H1 (cell line): ENCODE data around the gene COL27A1. TPM values are rescaled to one million over a fixed set of nuclear protein-coding genes. Genes with fewer than 3 reads are reported as not detected.

Experiments
- BACH1 ChIP-seq: IDR thresholded peaks from 2 replicates; pipeline ENCODE4 v1.6.1; 2012; ENCODE audit warnings: low read length, improper control_type of control experiment
- RAD21 ChIP-seq, 2 experiments: IDR thresholded peaks in 1 of 2; conservative IDR thresholded peaks in 1 of 2; 2 replicates each; pipeline ENCODE4 v1.6.1; 2011; ENCODE audit warnings: low read depth in 2 of 2, low read length in 2 of 2, improper control_type of control experiment in 1 of 2, inconsistent platforms in 1 of 2, mild to moderate bottlenecking in 1 of 2, moderate library complexity in 1 of 2
- RFX5 ChIP-seq: IDR thresholded peaks from 2 replicates; pipeline ENCODE4 v1.6.1; 2011; ENCODE audit warnings: low read depth, low read length, improper control_type of control experiment, borderline replicate concordance
- ZNF274 ChIP-seq: IDR thresholded peaks from 2 replicates; pipeline ENCODE4 v1.7.0; 2012; ENCODE audit warnings: low read length, borderline replicate concordance; ENCODE audit errors: extremely low read depth
- polyA plus RNA-seq, 7 experiments: library from polyadenylated mRNA; depleted of rRNA in 3 of 7; stranded (reverse) in 5 of 7; unstranded in 2 of 7; fragments of >200 nt in 5 of 7; fragments of 200-250 nt in 2 of 7; gene quantifications; 1 replicate in 5 of 7; 2 replicates in 1 of 7; 4 replicates in 1 of 7; pipeline versions ENCODE4 v1.2.1 to v1.2.3, GENCODE V29; 2011 to 2013; ENCODE audit warnings: missing spikeins in 2 of 7, mixed read lengths in 2 of 7
- total RNA-seq: library from RNA; stranded (reverse); fragmentation: NEBNext Ultra II Directional; extraction: Animal tissue kit (Norgen Biotek cat#: 25700); gene quantifications from 2 replicates; pipeline ENCODE4 v1.2.1, GENCODE V29; 2021
- TF ChIP-seq, protein P1 (sequence below), 3 experiments: IDR thresholded peaks; 1 replicate in 2 of 3; 2 replicates in 1 of 3; pipeline versions ENCODE4 v1.5.1 to v1.6.1; 2011; ENCODE audit warnings: low read length in 3 of 3, mild to moderate bottlenecking in 3 of 3, inconsistent platforms in 2 of 3, low read depth in 1 of 3, moderate library complexity in 1 of 3; ENCODE audit not compliant: insufficient read depth in 1 of 3; ENCODE audit errors: control extremely low read depth in 1 of 3

The COL27A1 gene
- total and polyA plus RNA-seq, 2 of the 8 experiments (the other 6 are each of a cell fraction or from before 2014, with no cell fraction given) = 15.1 to 22.8 TPM

DNA sequence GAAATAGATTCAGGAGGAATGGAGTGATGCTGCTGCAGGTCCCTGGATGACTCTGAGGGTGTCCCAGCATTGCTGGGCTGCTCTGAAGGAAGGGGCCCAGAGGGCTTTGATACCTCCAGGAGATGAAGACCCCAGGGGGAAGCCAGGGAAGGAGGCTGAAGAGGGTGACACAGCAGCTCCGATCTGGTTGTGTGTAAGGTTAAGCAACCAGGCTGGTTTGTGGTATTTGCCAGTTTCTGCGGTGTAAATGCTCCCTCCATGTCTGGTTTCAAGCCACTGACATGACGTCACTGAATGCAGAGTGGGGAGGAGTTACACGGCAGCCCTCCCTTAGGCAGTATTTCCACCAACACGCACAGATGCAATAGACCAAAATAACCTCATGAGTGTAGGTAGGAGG is 127.6 kb downstream of the COL27A1 start (continued):
- TF ChIP-seq, protein P1, sequence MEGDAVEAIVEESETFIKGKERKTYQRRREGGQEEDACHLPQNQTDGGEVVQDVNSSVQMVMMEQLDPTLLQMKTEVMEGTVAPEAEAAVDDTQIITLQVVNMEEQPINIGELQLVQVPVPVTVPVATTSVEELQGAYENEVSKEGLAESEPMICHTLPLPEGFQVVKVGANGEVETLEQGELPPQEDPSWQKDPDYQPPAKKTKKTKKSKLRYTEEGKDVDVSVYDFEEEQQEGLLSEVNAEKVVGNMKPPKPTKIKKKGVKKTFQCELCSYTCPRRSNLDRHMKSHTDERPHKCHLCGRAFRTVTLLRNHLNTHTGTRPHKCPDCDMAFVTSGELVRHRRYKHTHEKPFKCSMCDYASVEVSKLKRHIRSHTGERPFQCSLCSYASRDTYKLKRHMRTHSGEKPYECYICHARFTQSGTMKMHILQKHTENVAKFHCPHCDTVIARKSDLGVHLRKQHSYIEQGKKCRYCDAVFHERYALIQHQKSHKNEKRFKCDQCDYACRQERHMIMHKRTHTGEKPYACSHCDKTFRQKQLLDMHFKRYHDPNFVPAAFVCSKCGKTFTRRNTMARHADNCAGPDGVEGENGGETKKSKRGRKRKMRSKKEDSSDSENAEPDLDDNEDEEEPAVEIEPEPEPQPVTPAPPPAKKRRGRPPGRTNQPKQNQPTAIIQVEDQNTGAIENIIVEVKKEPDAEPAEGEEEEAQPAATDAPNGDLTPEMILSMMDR (IDR thresholded peaks at IDR 0.05; ENCODE audit: control extremely low read depth in 1 of 3, insufficient read depth in 1 of 3, low read depth in 1 of 3, low read length in 3 of 3) = no peak
- TF ChIP-seq ZNF274 (no peak), BACH1 (no peak), RAD21 (IDR thresholded peaks at IDR 0.05 in 1 of 2, conservative IDR thresholded peaks at IDR 0.05 in 1 of 2; ENCODE audit: low read depth in 2 of 2, low read length in 2 of 2) (no peak), RFX5 (no peak)
